ENCODE data around the gene NRAP.

Gene NRAP

DNA sequence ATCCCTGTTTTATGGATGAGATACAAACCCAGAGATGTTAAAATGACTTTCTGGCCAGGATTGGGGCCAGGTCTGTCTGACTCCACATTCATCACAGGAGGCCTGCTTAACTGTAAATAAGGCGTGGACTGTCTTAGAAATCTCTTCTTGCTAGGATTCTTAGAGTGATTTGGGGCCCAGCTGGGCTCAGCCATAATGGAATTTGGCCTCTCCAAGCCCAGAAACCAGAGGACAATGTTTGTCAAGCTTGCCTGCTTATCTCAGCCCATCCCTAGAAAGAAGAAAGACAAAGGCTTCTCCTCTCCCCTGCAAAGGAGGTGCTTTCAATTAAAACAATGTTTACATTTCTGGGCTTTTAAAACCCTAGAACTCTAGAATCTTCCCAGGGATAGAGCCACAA, 108.1 kb downstream of the NRAP start:
- no peak for DNase-seq

DNA sequence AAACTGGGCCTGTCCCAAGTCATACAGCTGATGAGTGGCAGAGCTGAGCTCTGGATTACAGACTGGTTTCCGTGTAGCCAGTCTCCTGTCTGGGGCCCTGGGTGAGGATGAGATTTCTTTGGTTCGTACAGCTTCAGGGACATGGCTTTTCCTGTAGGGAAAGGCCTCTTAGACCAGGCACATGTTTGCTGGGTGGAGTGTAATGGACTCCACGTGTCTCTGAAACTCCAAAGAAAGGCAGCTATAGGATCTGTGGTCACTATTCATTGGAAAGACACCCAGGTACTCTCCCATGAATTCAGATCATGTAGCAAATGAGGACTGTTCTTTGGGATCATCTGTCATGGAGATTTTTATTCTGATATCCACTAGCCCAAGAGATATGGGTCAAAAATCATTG, 108.6 kb downstream of the NRAP start:
- no peak for DNase-seq

DNA sequence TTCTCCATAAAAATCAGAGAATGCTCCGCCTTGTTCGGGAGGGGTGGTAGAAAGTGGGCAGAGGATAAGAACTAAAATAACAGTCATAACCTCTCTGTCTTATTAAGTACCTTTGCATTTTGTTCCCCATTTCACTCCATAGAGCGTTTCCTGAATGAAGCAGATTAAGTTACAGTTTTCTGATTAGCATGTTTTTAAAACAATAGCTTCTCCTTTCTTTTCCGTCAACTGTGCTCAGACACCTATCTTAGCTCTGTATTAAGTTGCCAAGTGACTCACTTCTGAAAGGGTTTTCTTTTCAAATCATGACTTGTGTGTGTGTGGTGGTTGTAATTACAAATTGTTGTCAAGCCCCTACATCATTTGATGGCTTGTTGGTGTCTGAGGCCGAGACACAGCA, 109.6 kb downstream of the NRAP start:
- DNase-seq: no peak

DNA sequence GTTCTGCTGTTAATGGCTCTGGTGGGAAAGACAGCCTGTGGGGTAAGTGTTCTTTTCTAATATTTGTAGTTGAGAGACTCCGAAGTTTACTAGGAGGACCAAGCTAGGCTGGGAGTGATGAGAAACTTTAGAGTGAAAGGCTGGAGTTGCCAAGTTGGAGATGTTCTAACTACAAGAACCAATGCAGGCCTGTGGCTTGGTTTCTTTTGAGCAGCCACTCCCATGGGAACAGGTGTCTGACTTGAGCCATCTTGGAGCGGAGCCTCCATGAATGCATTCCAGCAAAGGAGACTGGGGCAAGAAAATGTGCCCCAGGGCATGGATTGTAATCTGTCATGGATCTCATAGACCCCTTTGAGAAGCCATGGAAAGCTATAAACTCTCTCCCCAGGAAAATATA, 110.7 kb downstream of the NRAP start:
- DNase-seq: no peak

DNA sequence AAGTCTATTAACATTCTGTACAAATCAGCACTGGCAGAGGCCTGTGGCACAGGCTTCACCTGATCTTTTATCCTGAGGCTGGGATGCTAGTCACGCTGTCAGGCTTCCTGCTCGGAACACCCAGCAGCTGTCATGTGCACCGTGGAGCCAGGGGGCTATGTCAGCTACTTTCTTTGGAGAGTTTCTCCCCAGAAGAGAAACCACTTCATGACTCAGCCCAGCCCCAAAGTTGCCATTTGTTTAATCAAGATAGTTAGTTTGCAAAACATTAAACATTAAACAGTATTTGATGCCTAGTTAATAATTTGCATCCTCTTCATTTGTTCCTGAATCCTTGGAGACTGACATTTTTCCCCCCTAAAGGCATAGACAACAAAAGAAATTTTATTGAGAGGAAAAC, 111.1 kb downstream of the NRAP start, which contains the start of gene HABP2:
HABP2 (plus strand) TSS at position 353 of the 400 bp plus-strand sequence. CDS start 69 bp downstream, outside the sequence.
- DNase-seq: no peak

DNA sequence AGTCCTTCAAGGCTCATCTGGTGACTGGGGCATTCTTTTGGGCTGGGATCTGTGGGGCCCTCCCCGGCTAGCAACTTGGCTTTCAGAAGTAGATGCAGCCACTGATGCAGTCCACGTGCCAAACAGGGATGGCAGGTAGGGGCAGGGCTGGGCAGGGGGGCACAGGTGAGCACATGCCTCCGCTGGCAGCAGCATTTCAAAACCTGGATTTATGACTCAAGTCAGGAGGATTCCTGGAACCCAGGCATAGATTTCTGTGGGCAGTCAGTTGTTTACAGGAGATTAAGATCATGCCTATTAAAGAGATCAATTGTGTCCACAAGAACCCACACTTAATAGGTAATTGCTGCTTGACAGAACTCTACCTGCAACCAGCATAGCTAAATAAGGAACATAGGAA, 111.8 kb downstream of the NRAP start:
- DNase-seq: no peak

DNA sequence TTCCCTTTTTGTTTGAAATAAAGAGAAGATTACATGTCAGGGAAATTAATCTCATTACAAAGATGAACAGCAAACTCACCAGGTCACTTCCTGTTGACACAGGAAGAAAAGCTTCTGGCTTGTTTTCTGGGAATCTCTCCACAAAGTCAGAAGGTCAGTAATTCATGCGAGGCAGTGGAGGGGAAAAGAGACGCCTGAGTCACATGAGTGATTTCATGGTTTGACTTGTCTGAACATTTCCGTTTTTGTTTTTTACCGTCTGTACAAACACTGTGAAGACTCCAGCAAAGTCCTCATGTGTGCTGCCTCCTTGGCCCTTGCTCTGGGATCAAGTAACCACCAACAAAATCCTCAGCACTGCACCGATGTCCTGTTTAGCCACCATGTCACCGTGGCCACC, 113.5 kb downstream of the NRAP start:
- no peak for DNase-seq

DNA sequence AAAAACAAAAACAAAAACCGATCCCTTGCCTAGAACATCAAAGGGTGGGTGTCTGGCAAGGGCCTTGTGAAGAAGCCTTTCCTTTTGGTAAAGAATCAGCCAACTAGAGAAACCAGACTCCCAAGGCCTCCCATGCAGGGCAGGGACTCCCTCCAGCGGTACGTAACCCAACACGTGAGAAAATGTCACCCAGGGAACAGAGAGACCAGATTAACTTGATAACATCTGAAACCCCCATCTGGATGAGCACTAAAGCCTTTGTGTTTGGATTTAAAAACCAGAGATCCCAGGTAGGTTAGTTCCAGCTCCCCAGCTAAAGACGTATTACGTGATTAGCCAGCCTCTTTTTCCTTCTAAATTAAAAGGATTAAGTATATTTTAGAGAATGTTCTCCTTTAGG, 114.0 kb downstream of the NRAP start:
- DNase-seq: no peak

DNA sequence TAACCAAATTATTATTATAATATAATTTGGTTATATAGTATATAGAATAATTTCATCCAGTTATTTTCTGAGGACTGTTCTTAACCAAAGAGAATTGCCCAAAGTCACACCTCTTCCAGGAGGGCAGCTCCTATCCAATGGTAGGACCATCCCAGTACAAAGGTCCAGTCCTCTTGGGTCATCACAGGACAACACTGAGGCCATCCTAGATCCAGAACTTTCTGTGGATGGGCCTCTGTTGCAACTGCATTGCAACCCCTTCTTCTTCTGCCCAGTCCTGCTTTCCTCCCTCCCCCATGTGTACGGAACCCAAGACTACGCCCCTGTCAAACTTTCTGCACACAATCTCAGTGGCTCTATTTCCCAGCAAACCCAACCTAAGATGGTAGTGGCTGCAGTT, 116.4 kb downstream of the NRAP start:
- no peak for DNase-seq

DNA sequence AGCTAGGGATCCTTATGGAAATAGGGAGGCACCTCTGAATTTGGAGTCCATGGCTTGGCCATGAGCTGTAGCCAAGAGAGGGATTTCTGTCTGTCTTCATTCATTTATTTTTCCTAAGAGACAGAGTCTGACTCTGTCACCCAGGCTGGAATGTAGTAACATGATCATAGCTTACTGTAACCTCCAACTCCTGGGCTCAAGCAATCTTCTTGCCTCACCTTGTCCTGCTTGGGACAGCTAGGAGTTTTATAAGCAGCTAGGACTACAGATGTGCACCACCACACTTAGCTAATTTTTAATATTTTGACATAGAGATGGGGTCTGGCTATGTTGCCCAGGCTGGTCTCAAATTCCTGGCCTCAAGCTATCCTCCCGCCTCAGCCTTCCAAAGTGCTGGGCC, 119.4 kb downstream of the NRAP start:
- no peak for DNase-seq

DNA sequence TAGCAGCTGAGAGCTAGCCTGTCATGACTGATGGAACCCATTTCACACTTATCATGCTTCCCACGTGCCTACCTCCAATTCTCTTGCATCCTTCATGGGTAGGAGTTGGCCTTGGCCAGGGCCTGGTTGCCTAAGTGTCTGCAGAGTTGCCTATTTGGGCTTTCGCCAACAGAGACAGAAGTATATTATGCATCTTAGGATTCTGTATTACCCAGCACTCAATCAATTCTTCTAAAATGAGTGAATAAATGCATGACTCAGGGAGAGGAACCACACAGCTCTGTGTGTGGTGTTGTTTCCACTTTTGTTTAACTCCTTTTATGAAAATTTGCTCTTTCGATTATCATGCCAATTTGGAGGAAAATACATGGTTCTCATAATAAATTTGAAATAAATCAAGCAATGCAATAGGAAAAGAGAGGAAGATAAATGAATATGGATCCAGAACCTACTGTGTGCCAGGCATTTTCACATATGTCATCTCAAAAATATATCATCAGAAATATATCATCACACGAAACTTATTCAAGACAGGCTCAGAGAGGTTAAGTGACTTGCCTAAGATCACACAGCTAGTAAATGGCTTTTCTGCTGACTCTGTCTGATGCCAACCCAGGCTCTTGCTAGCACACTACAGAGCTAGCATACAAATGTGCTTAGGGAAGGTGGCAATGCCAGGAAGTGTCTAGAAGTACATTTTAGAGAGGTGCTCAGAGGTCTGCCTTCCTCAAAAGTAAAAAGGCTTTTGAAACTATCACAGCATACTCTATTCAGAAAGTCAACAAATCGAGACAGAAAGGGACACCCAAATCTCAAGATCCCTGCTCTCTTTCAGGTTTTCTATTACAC, 120.5 kb downstream of the NRAP start:
- no peak for DNase-seq

DNA sequence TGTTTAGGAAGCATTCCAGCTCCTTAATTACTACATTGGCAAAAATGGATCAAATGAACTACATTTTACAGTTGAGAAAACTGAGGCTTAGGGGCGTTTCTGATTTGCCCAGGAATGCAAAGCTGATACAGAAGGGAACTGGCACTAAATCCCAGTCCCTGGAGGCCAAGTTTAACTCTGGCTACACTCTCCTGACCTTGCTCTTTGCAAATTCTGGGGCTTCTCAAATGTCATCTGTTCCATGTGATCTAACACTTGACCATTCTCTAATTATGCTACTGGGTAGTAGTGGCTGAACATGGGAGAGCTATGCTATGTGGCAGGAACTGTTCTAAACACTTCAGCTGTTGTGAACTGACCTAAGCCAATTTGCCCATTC, 122.3 kb downstream of the NRAP start:
- DNase-seq: no peak

DNA sequence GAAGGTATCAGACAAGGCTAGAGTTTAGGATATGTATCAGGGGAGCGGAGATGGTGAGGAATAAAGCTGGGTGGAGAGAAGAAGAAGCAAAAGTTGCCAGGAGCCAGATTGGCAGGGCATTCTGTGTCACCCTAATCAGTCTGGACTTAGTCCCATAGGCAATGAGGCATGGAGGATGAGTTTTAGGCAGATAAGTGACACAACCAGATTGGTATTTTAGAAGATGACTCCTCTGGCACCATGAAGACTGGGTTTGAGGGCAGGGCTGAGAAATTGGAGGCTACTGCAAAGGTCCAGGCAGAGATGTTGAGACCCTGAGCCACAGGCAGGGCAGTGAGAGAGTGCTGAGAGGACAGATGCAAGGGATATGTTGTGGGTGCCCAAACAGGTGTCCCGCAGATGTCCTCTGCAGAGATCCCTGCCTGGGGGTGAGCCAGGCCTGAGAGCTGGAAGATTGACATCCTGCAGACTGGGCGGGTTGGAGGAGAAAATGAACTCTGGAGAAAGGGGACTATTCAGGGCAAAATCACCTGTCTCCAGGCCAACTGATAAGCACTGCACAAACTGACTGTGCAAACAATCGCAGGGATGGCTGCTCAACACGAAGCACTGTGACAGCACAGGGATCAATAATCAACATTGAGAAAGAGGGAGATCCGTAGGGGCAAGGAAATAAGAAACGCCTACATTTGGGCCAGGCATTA, 122.8 kb downstream of the NRAP start:
- no peak for DNase-seq

DNA sequence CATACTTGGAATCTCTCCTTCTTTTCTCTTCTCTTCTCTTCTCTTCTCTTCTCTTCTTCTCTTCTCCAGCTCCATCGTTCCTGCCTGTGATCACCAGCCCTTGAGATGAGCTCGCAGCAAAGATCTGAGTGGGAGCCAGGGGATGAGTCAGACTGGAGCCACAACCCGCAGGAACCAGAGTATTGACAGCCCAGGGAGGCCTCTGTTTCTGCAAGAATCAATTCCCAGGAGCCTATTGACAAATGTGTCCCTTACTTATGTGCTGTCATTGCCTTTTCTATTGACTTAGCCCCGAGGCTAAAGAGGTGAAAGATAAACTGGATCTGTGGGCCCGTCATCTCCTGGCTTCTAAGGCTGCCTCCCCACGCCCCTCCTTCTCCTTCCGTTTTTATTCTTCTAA, 124.1 kb downstream of the NRAP start:
- DNase-seq: no peak
